Stimulated activated CD8-positive, alpha-beta memory T cell treated with anti-CD3 and anti-CD28 coated beads, Interleukin-7, amount 100 ng/mL, for 1 hour (primary cell): ENCODE measurements around the gene ZKSCAN1.

ENCODE experiments used
- DNase-seq, 2 donors: peaks; one replicate each; pipeline ENCODE4 v3.0.0-alpha.2; 2020; ENCODE audit warnings: low read depth in 2 of 2

Gene ZKSCAN1

DNA sequence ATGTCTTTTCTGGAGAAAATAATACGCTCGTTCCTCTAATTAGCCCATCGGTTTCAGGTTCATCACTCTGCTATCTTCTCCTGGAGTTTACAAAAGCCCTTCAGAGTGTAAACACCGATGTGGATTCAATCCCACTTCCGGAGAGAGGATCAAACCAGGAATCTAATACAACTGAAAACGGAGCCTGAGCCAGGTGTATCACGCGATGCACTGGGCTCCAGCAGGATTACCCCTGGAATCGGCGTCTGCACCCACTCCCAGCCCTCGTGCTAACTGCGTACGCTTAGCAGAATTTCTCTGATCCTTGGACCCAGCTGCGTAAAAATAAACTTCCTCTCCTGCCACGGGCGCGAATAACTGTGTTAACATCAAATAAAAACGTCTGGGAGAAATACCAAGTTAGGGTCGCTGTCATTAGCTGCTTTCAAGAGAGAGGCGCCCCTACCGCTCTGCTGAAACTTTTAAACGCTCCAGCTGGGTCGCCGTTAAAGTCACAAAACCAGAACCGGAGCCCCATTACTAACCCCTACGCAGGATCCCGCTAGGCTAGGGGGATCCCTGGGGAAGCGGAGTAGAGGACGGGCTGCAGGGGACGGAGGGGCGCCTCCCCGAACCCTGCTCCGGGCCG lies 65.6 kb downstream of the ZKSCAN1 start:
- no peak for DNase-seq

GRCh38 chr7:100081535-100082102 lies 66.2 kb downstream of the ZKSCAN1 start, which contains the start of gene ZNF3:
ZNF3 (minus strand) TSS chr7:100081723; CDS start chr7:100077357, 4,366 bp downstream.
- DNase-seq: peak; percentile 91 to 95

DNA sequence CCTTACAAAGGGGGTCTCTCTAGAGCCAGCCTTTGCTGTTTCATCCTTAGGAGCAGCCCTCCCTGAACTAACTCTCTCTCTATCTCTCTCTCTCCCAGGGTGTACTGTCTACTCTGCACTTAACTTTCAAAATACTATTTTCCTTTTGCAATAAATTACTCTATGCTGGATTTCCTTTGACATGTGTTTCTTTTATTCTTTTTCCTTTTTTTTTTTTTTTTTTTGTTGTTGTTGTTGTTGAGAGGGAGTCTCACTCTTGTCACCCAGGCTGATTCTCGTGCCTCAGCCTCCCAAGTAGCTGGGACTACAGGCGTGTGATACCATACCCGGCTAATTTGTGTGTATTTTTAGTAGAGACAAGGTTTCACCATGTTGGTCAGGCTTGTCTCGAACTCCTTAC lies 67.6 kb downstream of the ZKSCAN1 start:
- DNase-seq: no peak

DNA sequence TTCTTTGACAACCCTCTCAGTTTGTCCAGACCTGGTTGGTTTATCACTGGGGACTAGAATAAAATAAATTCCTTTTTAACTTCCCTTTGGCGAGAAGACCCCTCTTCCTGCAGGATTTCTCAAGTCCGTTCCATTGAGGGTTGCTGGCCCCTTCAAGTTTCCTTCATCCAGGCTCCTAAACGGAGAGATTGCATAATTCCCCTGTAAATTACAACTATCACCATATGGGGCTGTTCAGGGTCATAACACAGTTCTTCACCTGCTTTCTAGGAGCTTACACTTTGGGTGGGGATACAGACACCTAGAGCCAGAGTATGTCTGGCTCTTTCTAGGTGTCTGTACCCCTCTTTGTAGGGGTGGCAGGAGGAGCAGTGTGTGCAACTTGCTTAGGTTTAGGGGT lies 70.1 kb downstream of the ZKSCAN1 start:
- no peak for DNase-seq

- no peak for DNase-seq
These were observed 71.8 kb downstream of the ZKSCAN1 start for GRCh38 chr7:100087055-100087750.

GRCh38 chr7:100088095-100088620 lies 72.8 kb downstream of the ZKSCAN1 start:
- DNase-seq: no peak

DNA sequence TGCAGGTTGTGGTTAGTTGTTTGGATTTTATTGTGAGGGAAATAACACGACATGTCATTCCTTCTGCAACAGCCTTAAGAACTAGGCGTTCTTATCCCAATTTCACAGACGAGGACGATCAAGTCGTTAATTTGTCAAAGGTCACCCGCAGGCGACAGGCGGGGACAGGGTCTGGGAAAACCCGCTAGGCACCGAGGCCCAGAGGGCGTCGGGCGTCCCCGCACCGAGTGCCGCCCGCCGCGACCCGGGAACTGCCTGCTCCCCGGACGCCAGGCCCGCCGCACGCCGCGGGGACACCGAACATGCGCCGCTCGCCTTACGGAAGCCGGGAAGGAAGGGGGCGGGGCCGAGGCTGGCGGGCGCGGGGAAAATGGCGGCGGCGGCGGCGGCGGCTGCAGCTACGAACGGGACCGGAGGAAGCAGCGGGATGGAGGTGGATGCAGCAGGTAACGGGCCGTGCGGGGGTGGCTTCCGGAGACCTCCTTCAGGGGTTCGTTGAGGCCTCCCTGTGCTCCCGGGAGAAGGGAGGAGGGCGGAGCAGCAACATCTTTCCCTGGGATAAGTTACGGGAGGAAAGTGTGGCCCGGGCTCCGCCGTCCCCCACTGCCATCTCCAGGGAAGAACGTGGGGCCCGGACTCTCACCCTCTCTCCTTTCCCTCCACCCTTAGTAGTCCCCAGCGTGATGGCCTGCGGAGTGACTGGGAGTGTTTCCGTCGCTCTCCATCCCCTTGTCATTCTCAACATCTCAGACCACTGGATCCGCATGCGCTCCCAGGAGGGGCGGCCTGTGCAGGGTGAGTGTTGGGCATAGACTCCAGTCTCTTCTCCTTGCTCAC lies 73.4 kb downstream of the ZKSCAN1 start, which contains the start of gene COPS6:
Gene COPS6, plus strand, starts transcription at position 349 of the 837 bp plus-strand sequence. Its CDS starts 22 bp downstream, at position 371.
- DNase-seq: peak; percentile 75

- no peak for DNase-seq
These were observed 74.2 kb downstream of the ZKSCAN1 start for GRCh38 chr7:100089458-100090196.

GRCh38 chr7:100090527-100091410 lies 75.4 kb downstream of the ZKSCAN1 start:
- DNase-seq: no peak
